Astrocyte (in vitro differentiated cells and primary cell): ENCODE data around the gene CFAP157.

Experiments used
- EZH2 ChIP-seq: IDR thresholded peaks from 2 replicates; pipeline ENCODE4 v1.6.1; 2012; ENCODE audit warnings: mild to moderate bottlenecking, low read length, inconsistent platforms; ENCODE audit not compliant: insufficient read depth
- TF ChIP-seq, protein P1 (sequence below): IDR thresholded peaks from 2 replicates; pipeline ENCODE4 v1.5.1; 2011; ENCODE audit warnings: low read depth, mild to moderate bottlenecking, inconsistent platforms, low read length, moderate library complexity; ENCODE audit not compliant: insufficient read depth

DNA sequence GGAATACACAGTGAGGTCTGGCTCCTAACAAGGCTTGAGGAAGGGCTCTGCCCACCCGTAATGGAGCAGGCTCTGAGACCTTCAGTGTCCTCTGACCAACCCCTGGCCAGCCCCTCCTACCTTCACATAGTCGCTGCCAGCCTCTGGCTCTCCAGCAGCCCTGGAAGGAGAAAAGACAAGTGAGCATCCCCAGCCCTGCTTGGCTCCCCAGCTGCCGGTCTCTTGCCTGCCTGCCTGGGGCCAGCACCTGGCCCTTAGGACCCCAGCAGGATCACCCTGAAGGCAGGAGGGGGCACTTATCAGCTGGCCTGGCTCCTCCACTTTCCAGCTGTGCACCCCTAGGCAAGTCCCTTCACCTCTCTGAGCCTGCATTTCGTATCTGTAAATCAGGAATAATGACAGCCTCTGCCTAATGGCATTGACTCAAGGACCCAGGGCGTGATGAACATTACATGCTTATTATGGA is 54.7 kb downstream of the CFAP157 start:
- TF ChIP-seq, protein P1, sequence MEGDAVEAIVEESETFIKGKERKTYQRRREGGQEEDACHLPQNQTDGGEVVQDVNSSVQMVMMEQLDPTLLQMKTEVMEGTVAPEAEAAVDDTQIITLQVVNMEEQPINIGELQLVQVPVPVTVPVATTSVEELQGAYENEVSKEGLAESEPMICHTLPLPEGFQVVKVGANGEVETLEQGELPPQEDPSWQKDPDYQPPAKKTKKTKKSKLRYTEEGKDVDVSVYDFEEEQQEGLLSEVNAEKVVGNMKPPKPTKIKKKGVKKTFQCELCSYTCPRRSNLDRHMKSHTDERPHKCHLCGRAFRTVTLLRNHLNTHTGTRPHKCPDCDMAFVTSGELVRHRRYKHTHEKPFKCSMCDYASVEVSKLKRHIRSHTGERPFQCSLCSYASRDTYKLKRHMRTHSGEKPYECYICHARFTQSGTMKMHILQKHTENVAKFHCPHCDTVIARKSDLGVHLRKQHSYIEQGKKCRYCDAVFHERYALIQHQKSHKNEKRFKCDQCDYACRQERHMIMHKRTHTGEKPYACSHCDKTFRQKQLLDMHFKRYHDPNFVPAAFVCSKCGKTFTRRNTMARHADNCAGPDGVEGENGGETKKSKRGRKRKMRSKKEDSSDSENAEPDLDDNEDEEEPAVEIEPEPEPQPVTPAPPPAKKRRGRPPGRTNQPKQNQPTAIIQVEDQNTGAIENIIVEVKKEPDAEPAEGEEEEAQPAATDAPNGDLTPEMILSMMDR = no peak
- TF ChIP-seq EZH2 = no peak
